GM12875 (cell line): ENCODE results near the gene ZFYVE28.

Experiments
- H3K4me3 ChIP-seq: one replicate; pipeline ENCODE4 v1.5.1; 2011; ENCODE audit warnings: low read depth, low read length, control low read depth
- CTCF ChIP-seq: IDR thresholded peaks from 2 replicates; pipeline ENCODE4 v1.5.1; 2011; ENCODE audit warnings: low read depth, mild to moderate bottlenecking, control low read depth, inconsistent platforms, low read length, moderate library complexity, borderline replicate concordance; ENCODE audit not compliant: insufficient read depth

Gene ZFYVE28

GRCh38 chr4:2256781-2257191 is 161.7 kb downstream of the ZFYVE28 start:
- no peak for TF ChIP-seq CTCF
- H3K4me3 ChIP-seq: no peak overlapping the region

GRCh38 chr4:2256156-2256731 is 162.2 kb downstream of the ZFYVE28 start:
- TF ChIP-seq CTCF: no peak
- no peak overlapping the region for H3K4me3 ChIP-seq

GRCh38 chr4:2255501-2256155 is 162.8 kb downstream of the ZFYVE28 start:
- H3K4me3 ChIP-seq: no peak overlapping the region
- TF ChIP-seq CTCF: no peak

- no peak for TF ChIP-seq CTCF
- no peak overlapping the region for H3K4me3 ChIP-seq
Observed at GRCh38 chr4:2254665-2255500, 163.6 kb downstream of the ZFYVE28 start.

- no peak overlapping the region for H3K4me3 ChIP-seq
- no peak for TF ChIP-seq CTCF
Observed at GRCh38 chr4:2253160-2254084, 165.0 kb downstream of the ZFYVE28 start.

- no peak for TF ChIP-seq CTCF
- no peak overlapping the region for H3K4me3 ChIP-seq
Observed at GRCh38 chr4:2252530-2253091, 165.8 kb downstream of the ZFYVE28 start.
